BJ (cell line): Measurements from ENCODE around the gene DENND2D. TPM values are rescaled to one million over a fixed set of nuclear protein-coding genes. Genes with fewer than 3 reads are reported as not detected.

ENCODE experiments used
- CTCF ChIA-PET: fragments of 350-600 bp; formaldehyde crosslinking; extraction: SDS; loops from one replicate; lab custom pipeline; 2021; ENCODE audit warnings: antibody characterized with exemption, inconsistent platforms; lab: Yijun Ruan, JAX
- POLR2A ChIA-PET: fragments of 300-600 bp; sonication (Branson Sonifier 250); formaldehyde crosslinking; extraction: SDS; loops from one replicate; lab custom pipeline; 2021; ENCODE audit warnings: antibody characterized with exemption; lab: Charles Lee
- DNase-seq: peaks from one replicate; pipeline ENCODE4 v3.0.0-alpha.2; 2011; ENCODE audit warnings: low read depth
- H3K27me3 ChIP-seq: 2 replicates; pipeline ENCODE4 v1.6.0; 2011; ENCODE audit warnings: low read length; ENCODE audit not compliant: control insufficient read depth, insufficient read depth
- H3K36me3 ChIP-seq: 2 replicates; pipeline ENCODE4 v1.5.1; 2011; ENCODE audit warnings: low read length; ENCODE audit not compliant: control insufficient read depth, insufficient read depth
- H3K4me3 ChIP-seq: 2 replicates; pipeline ENCODE4 v1.5.1; 2011; ENCODE audit warnings: low read depth, mild to moderate bottlenecking, control low read depth, low read length
- polyA plus RNA-seq: library from polyadenylated mRNA; depleted of rRNA; stranded (reverse); fragments of >200 nt; gene quantifications from 2 replicates; pipeline ENCODE4 v1.2.3, GENCODE V29; 2011; rRNA removed
- small RNA-seq: library from RNA; depleted of rRNA; stranded (forward); fragments of <200 nt; gene quantifications from one replicate; pipeline ENCODE3, GENCODE V24; 2012; ENCODE audit warnings: low replicate concordance, low read depth; ENCODE audit not compliant: insufficient read length
- TF ChIP-seq, protein P1 (sequence below): IDR thresholded peaks from 2 replicates; pipeline ENCODE4 v1.5.1; 2011; ENCODE audit warnings: low read depth, mild to moderate bottlenecking, control low read depth, inconsistent platforms, low read length, moderate library complexity; ENCODE audit not compliant: insufficient read depth

The DENND2D gene
- polyA plus RNA-seq, 1 experiment: 3.9 TPM

- no peaks in the 10 kb centered on the region for H3K27me3 ChIP-seq
- CTCF ChIA-PET: interaction anchor here (1.1 to 1.3 kb wide), 3 partner anchors 17 to 260 kb away, joined by 3 to 5 read pairs (median 3); no protein-coding TSS in a partner anchor
- H3K36me3 ChIP-seq: no peaks in the 10 kb centered on the region; the same call in 1 of the 2 replicates
- peak within 1 kb of the TSS; percentile 89 for H3K4me3 ChIP-seq
- peak; percentile 68 for DNase-seq
- POLR2A ChIA-PET: interaction anchor here (0.5 kb wide), 1 partner anchor 1765 kb away, joined by 3 read pairs; no protein-coding TSS in a partner anchor
- TF ChIP-seq, protein P1, sequence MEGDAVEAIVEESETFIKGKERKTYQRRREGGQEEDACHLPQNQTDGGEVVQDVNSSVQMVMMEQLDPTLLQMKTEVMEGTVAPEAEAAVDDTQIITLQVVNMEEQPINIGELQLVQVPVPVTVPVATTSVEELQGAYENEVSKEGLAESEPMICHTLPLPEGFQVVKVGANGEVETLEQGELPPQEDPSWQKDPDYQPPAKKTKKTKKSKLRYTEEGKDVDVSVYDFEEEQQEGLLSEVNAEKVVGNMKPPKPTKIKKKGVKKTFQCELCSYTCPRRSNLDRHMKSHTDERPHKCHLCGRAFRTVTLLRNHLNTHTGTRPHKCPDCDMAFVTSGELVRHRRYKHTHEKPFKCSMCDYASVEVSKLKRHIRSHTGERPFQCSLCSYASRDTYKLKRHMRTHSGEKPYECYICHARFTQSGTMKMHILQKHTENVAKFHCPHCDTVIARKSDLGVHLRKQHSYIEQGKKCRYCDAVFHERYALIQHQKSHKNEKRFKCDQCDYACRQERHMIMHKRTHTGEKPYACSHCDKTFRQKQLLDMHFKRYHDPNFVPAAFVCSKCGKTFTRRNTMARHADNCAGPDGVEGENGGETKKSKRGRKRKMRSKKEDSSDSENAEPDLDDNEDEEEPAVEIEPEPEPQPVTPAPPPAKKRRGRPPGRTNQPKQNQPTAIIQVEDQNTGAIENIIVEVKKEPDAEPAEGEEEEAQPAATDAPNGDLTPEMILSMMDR: 0 out of 2 replicates have a peak, but pooled peaks have one; percentile 11
Observed at GRCh38 chr1:111139956-111140679, 60.3 kb downstream of the DENND2D start, which contains the start of the genes CEPT1 and DRAM2. CEPT1 (plus strand) TSS chr1:111140223; CDS start chr1:111147715, 7,492 bp downstream. DRAM2 (minus strand) TSS chr1:111140093; CDS start chr1:111131554, 8,539 bp downstream.

DNA sequence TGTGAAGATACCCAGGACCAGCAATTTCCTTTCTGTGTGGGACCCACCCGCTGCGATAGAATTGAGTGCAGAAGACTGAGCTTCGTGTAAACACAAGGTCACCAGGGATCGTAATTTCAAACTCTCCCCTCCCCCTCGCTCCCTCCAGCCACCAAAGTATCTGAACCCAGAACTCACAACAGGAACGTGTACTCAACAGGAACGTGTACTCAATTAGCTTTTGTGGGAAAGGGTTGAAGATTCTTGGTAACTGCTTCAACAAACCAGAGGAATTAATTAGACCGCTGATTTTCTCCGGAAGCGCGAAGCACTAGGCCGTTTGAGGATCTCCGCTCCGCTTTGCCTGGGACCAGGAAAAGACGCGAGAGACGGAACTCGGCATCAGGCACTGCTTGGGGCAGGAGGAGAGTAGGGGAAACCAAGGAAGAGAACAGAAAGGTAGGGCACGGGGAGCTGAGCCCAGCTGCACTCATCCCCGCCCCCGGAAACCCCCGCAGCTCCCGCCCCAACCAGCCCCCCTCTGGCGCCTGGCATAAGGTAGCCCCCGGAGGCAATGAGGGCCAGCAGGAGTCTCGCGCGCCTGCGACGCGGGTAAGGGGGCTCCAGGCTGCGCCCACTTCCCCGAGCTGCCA, 61.0 kb downstream of the DENND2D start:
- DNase-seq: peak; percentile 3
- ChIA-PET CTCF (interaction anchor here (0.8 to 1.3 kb wide), 4 partner anchors 17 to 260 kb away, joined by 3 to 5 read pairs (median 4); partner anchors contain the start of gene CHI3L2), POLR2A (interaction anchor here (0.5 kb wide), 1 partner anchor 1766 kb away, joined by 3 read pairs; no protein-coding TSS in a partner anchor)
- H3K36me3 ChIP-seq: no peaks in the 10 kb centered on the region; the same call in 1 of the 2 replicates
- TF ChIP-seq, protein P1: no peak
- no peaks in the 10 kb centered on the region for H3K27me3 ChIP-seq
- H3K4me3 ChIP-seq: peak overlapping the region; percentile 89

Small RNAs within 50 kb of the gene (small RNA-seq; reads per million reads assigned to genes)
- gene AL355816.1: not detected

Other genes with a start within 250 kb of the DENND2D start
- 8.3 and 13.5 TPM in 2 replicates for gene LRIF1, start 236.7 kb downstream of the DENND2D start, polyA plus RNA-seq
- 58.8 and 110 TPM in 2 replicates for gene DRAM2, start 60.6 kb downstream of the DENND2D start, polyA plus RNA-seq
- 15.5 and 30.9 TPM in 2 replicates for gene CEPT1, start 60.4 kb downstream of the DENND2D start, polyA plus RNA-seq
- gene CHI3L2, start 27.1 kb upstream of the DENND2D start, polyA plus RNA-seq: 0.05 and 0.25 TPM in 2 replicates
- not detected in 2 replicates for gene CHIA, start 90.2 kb upstream of the DENND2D start, polyA plus RNA-seq
- gene OVGP1, start 227.1 kb upstream of the DENND2D start, polyA plus RNA-seq: 0.83 and 1.0 TPM in 2 replicates
- 62.8 and 104 TPM in 2 replicates for gene WDR77, start 248.6 kb upstream of the DENND2D start, polyA plus RNA-seq
- 224 and 328 TPM in 2 replicates for gene ATP5PB, start 248.8 kb upstream of the DENND2D start, polyA plus RNA-seq